OCI-LY1 (cell line): ENCODE data around the gene EPHA2.

Experiments
- EZH2 ChIP-seq: fragments of 200-600 bp; sonication (generic), shearing (Covaris generic); IDR thresholded peaks from 2 replicates; pipeline ENCODE4 v1.8.0; 2017; ENCODE audit warnings: borderline replicate concordance, mixed run types, mild to moderate bottlenecking, antibody characterized with exemption, low read length, moderate library complexity, mixed read lengths
- TF ChIP-seq, protein P1 (sequence below): fragments of 200-600 bp; sonication (generic), shearing (Covaris generic); IDR thresholded peaks from 2 replicates; pipeline ENCODE4 v1.5.1; 2017; ENCODE audit warnings: mild to moderate bottlenecking, antibody characterized with exemption, low read length, moderate library complexity, mixed read lengths

- TF ChIP-seq, protein P1, sequence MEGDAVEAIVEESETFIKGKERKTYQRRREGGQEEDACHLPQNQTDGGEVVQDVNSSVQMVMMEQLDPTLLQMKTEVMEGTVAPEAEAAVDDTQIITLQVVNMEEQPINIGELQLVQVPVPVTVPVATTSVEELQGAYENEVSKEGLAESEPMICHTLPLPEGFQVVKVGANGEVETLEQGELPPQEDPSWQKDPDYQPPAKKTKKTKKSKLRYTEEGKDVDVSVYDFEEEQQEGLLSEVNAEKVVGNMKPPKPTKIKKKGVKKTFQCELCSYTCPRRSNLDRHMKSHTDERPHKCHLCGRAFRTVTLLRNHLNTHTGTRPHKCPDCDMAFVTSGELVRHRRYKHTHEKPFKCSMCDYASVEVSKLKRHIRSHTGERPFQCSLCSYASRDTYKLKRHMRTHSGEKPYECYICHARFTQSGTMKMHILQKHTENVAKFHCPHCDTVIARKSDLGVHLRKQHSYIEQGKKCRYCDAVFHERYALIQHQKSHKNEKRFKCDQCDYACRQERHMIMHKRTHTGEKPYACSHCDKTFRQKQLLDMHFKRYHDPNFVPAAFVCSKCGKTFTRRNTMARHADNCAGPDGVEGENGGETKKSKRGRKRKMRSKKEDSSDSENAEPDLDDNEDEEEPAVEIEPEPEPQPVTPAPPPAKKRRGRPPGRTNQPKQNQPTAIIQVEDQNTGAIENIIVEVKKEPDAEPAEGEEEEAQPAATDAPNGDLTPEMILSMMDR: no peak
- TF ChIP-seq EZH2: no peak
Measured at GRCh38 chr1:16126743-16127515, 28.9 kb downstream of the EPHA2 start.
